Measurements from ENCODE around the gene GPN2. TPM values are rescaled to one million over a fixed set of nuclear protein-coding genes. Genes with fewer than 3 reads are reported as not detected.

The GPN2 gene
- polyA plus RNA-seq, 3 donors, result 8.3 to 15.9 (median 9.6) TPM

DNA sequence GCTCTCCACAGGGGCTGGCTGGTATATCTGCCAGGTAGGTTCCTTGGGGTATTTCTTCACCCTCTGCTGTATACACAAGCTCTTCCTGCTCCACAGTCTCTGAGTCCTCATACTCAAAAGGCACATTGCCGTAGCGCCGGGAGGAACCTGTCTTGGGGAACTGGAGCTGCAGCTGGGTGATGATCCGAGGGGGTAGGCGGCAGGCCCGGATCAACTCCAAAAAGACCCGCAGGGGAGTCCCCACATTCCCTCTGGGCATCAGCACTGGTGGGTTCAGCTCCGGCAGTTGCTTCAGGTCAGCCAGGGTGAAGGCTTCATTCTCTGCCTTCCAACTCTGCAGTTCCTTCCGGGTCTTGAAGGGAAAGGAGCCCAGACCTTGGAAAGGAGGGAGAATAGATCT lies 7.3 kb upstream of the GPN2 start:
- Mint-ChIP-seq H3K27ac (no peak overlapping the region), H3K4me3 (no peak overlapping the region)

GRCh38 chr1:26894263-26894662 lies 4.2 kb upstream of the GPN2 start:
- Mint-ChIP-seq H3K36me3 (peaks cover 57 to 73% of the 10 kb centered on the region in 2 donors), H3K4me3 (no peak overlapping the region), H3K27ac (peak overlapping the region in 2 of 7 donors; percentile 10 to 15), H3K4me1 (peaks cover 19% of the 10 kb centered on the region), H3K9me3 (no peaks in the 10 kb centered on the region), H3K27me3 (ENCODE audit: low read depth in 3 of 3) (peaks cover 0 to 1% (median 1%) of the 10 kb centered on the region in 3 donors)
- H3K4me3 ChIP-seq (replicated peaks in 1 of 3; ENCODE audit: low read depth in 2 of 3, low read length in 3 of 3), result no peak overlapping the region
- peaks cover 43% of the 10 kb centered on the region for H3K79me2 ChIP-seq (ENCODE audit: insufficient read depth, low read length)
- TF ChIP-seq, protein P1, sequence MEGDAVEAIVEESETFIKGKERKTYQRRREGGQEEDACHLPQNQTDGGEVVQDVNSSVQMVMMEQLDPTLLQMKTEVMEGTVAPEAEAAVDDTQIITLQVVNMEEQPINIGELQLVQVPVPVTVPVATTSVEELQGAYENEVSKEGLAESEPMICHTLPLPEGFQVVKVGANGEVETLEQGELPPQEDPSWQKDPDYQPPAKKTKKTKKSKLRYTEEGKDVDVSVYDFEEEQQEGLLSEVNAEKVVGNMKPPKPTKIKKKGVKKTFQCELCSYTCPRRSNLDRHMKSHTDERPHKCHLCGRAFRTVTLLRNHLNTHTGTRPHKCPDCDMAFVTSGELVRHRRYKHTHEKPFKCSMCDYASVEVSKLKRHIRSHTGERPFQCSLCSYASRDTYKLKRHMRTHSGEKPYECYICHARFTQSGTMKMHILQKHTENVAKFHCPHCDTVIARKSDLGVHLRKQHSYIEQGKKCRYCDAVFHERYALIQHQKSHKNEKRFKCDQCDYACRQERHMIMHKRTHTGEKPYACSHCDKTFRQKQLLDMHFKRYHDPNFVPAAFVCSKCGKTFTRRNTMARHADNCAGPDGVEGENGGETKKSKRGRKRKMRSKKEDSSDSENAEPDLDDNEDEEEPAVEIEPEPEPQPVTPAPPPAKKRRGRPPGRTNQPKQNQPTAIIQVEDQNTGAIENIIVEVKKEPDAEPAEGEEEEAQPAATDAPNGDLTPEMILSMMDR (IDR thresholded peaks at IDR 0.05), result no peak
- intact Hi-C loops (cut with micrococcal nuclease), result no loop called here
- peaks cover 35% of the 10 kb centered on the region for H4K20me1 ChIP-seq (ENCODE audit: insufficient read depth, low read length)
- no peak overlapping the region for H3K9ac ChIP-seq (ENCODE audit: insufficient read depth, low read length, poor library complexity, severe bottlenecking)
- peaks cover 51 to 60% of the 10 kb centered on the region in 2 donors for H3K36me3 ChIP-seq (replicated peaks in 1 of 2; ENCODE audit: control insufficient read depth in 1 of 2, insufficient read depth in 2 of 2, low read length in 2 of 2)
- no peak overlapping the region for H2AFZ ChIP-seq (ENCODE audit: insufficient read depth, low read depth, low read length, poor library complexity, severe bottlenecking)
- no peaks in the 10 kb centered on the region for H3K9me3 ChIP-seq (replicated peaks in 1 of 2; ENCODE audit: control insufficient read depth in 1 of 2, insufficient read depth in 1 of 2, low read length in 2 of 2)
- no peaks in the 10 kb centered on the region for H3K27me3 ChIP-seq (ENCODE audit: control insufficient read depth in 2 of 2, insufficient read depth in 2 of 2, low read length in 2 of 2)
- peaks cover 13 to 19% of the 10 kb centered on the region in 2 donors for H3K4me1 ChIP-seq (ENCODE audit: control insufficient read depth in 1 of 2, insufficient read depth in 2 of 2, low read length in 2 of 2)
- no peak overlapping the region for H3K27ac ChIP-seq (ENCODE audit: low read depth in 1 of 2, low read length in 2 of 2)
- no peak for DNase-seq
- WGBS (ENCODE audit: insufficient coverage), result 97% methylated on average over 13 of the region's 13 CpGs
- no peak overlapping the region for H3K4me2 ChIP-seq (replicated peaks; ENCODE audit: extremely low read depth, low read length, poor library complexity, severe bottlenecking)

More for the DNA sequence above, 7.3 kb upstream of the GPN2 start:
- H3K27me3 Mint-ChIP-seq (ENCODE audit: low read depth in 3 of 3), result peaks cover 0 to 2% (median 1%) of the 10 kb centered on the region in 3 donors
- no peak for DNase-seq
- no peak overlapping the region for H3K4me2 ChIP-seq (replicated peaks; ENCODE audit: extremely low read depth, low read length, poor library complexity, severe bottlenecking)
- intact Hi-C loops (cut with micrococcal nuclease), result no loop called here
- peaks cover 52% of the 10 kb centered on the region for H3K79me2 ChIP-seq (ENCODE audit: insufficient read depth, low read length)
- H4K20me1 ChIP-seq (ENCODE audit: insufficient read depth, low read length), result peaks cover 34% of the 10 kb centered on the region
- peaks cover 47 to 55% of the 10 kb centered on the region in 2 donors for H3K36me3 ChIP-seq (replicated peaks in 1 of 2; ENCODE audit: control insufficient read depth in 1 of 2, insufficient read depth in 2 of 2, low read length in 2 of 2)
- WGBS (ENCODE audit: insufficient coverage), result 96% methylated on average over 8 of the region's 9 CpGs
- TF ChIP-seq, protein P1 (IDR thresholded peaks at IDR 0.05), result no peak
- H3K4me3 ChIP-seq (replicated peaks in 1 of 3; ENCODE audit: low read depth in 2 of 3, low read length in 3 of 3), result no peak overlapping the region
- peaks cover 23% of the 10 kb centered on the region for H3K4me1 Mint-ChIP-seq
- H3K9me3 ChIP-seq (replicated peaks in 1 of 2; ENCODE audit: control insufficient read depth in 1 of 2, insufficient read depth in 1 of 2, low read length in 2 of 2), result no peaks in the 10 kb centered on the region
- H3K36me3 Mint-ChIP-seq, result peaks cover 52 to 66% of the 10 kb centered on the region in 2 donors
- no peak overlapping the region for H2AFZ ChIP-seq (ENCODE audit: insufficient read depth, low read depth, low read length, poor library complexity, severe bottlenecking)
- H3K4me1 ChIP-seq (ENCODE audit: control insufficient read depth in 1 of 2, insufficient read depth in 2 of 2, low read length in 2 of 2), result peaks cover 15 to 25% of the 10 kb centered on the region in 2 donors
- no peak overlapping the region for H3K9ac ChIP-seq (ENCODE audit: insufficient read depth, low read length, poor library complexity, severe bottlenecking)
- no peaks in the 10 kb centered on the region for H3K9me3 Mint-ChIP-seq
- no peak overlapping the region for H3K27ac ChIP-seq (ENCODE audit: low read depth in 1 of 2, low read length in 2 of 2)
- no peaks in the 10 kb centered on the region for H3K27me3 ChIP-seq (ENCODE audit: control insufficient read depth in 2 of 2, insufficient read depth in 2 of 2, low read length in 2 of 2)
